Mesendoderm (in vitro differentiated cells): ENCODE measurements around the gene VPS4B.

Experiments used
- DNase-seq: peaks from one replicate; pipeline ENCODE4 v3.0.0; 2013
- H2AK5ac ChIP-seq: 2 replicates; pipeline ENCODE4 v1.6.1; 2013; ENCODE audit warnings: low read length, inconsistent platforms
- H2BK120ac ChIP-seq: 2 replicates; pipeline ENCODE4 v1.6.1; 2013; ENCODE audit warnings: low read depth, mild to moderate bottlenecking, low read length, moderate library complexity, mixed read lengths
- H2BK15ac ChIP-seq: replicated peaks from 2 replicates; pipeline ENCODE4 v1.6.1; 2013; ENCODE audit warnings: low read depth, mild to moderate bottlenecking, moderate library complexity
- H2BK5ac ChIP-seq: 2 replicates; pipeline ENCODE4 v1.6.1; 2013; ENCODE audit warnings: low read length, inconsistent platforms
- H3K18ac ChIP-seq: 2 replicates; pipeline ENCODE4 v1.6.1; 2013; ENCODE audit warnings: mild to moderate bottlenecking, low read length, mixed read lengths
- H3K23ac ChIP-seq: one replicate; pipeline ENCODE4 v1.6.1; 2013; ENCODE audit warnings: low read length
- H3K27ac ChIP-seq: 2 replicates; pipeline ENCODE4 v1.5.1; 2013; ENCODE audit warnings: low read depth, mild to moderate bottlenecking, inconsistent platforms, low read length, moderate library complexity
- H3K27me3 ChIP-seq: 2 replicates; pipeline ENCODE4 v1.6.1; 2013; ENCODE audit warnings: low read length, control low read depth, mild to moderate bottlenecking, inconsistent platforms; ENCODE audit not compliant: insufficient read depth, poor library complexity
- H3K36me3 ChIP-seq: 2 replicates; pipeline ENCODE4 v1.6.1; 2013; ENCODE audit warnings: low read length, inconsistent platforms; ENCODE audit not compliant: control insufficient read depth, insufficient read depth
- H3K4ac ChIP-seq: one replicate; pipeline ENCODE4 v1.6.1; 2013; ENCODE audit warnings: low read depth, mild to moderate bottlenecking, low read length, moderate library complexity
- H3K4me1 ChIP-seq: 2 replicates; pipeline ENCODE4 v1.6.1; 2013; ENCODE audit warnings: low read depth, low read length, inconsistent platforms; ENCODE audit not compliant: control insufficient read depth
- H3K4me2 ChIP-seq: 2 replicates; pipeline ENCODE4 v1.6.1; 2013; ENCODE audit warnings: low read length
- H3K4me3 ChIP-seq: 2 replicates; pipeline ENCODE4 v1.5.1; 2013; ENCODE audit warnings: mild to moderate bottlenecking, low read length
- H3K56ac ChIP-seq: one replicate; pipeline ENCODE4 v1.6.1; 2013; ENCODE audit warnings: low read length
- H3K79me1 ChIP-seq: 2 replicates; pipeline ENCODE4 v1.6.1; 2013; ENCODE audit warnings: low read length, inconsistent platforms
- H3K79me2 ChIP-seq: 2 replicates; pipeline ENCODE4 v1.6.1; 2013; ENCODE audit warnings: mild to moderate bottlenecking, low read length; ENCODE audit not compliant: control insufficient read depth, insufficient read depth
- H3K9ac ChIP-seq: 2 replicates; pipeline ENCODE4 v1.6.1; 2013; ENCODE audit warnings: low read length, inconsistent platforms
- H4K5ac ChIP-seq: one replicate; pipeline ENCODE4 v1.6.1; 2013; ENCODE audit warnings: low read length
- H4K8ac ChIP-seq: one replicate; pipeline ENCODE4 v1.6.1; 2013; ENCODE audit warnings: low read depth, mild to moderate bottlenecking, control low read depth, low read length, moderate library complexity
- WGBS: extraction: QIAGEN DNeasy Blood & Tissue Kit; methylation state at CpG from one replicate; pipeline ENCODE4 v1.1.7; 2013; ENCODE audit warnings: low lambda C conversion rate, missing lambda C conversion rate; ENCODE audit not compliant: insufficient coverage; ENCODE audit errors: extremely low coverage; 5-methylcytosine and 5-hydroxymethylcytosine counted together

The VPS4B gene

DNA sequence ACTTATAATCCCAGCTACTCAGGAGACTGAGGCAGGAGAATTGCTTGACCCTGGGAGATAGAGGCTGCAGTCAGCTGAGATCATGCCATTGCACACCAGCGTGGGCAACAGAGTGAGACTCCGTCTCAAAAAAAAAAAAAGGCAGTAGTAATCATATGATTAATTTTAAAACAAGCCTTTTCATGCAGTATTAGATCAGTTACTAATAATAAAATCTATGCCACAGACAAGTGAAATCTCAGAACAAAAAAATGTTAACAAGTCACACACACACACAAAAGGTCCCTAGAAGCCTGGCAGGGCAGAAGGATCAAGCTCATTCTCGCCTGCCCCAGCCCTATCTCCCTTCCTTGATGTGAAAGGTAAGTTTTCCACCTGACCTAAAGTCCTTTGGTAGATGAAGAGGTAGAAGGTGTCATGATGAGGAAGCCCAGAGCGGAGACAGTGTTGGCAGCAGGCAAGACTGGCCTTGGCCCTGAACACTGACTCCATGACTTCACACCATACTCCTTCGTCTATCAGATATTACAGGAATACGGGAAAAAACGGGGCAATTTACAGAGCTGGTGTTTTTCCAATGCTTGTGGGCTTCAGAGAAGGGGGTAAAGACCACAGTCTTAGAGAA, 65.9 kb downstream of the VPS4B start:
- no peak overlapping the region for H3K27ac ChIP-seq
- WGBS: no CpG with 5 or more reads among the region's 7 CpGs
- H2AK5ac ChIP-seq: no peak overlapping the region
- no peak overlapping the region for H3K18ac ChIP-seq
- no peaks in the 10 kb centered on the region for H3K4me1 ChIP-seq
- no peaks in the 10 kb centered on the region for H3K27me3 ChIP-seq
- no peak overlapping the region for H3K4me2 ChIP-seq
- no peak overlapping the region for H3K9ac ChIP-seq
- H3K79me2 ChIP-seq: no peaks in the 10 kb centered on the region
- H3K23ac ChIP-seq: no peak overlapping the region
- peaks cover 3% of the 10 kb centered on the region for H3K36me3 ChIP-seq
- H2BK120ac ChIP-seq: no peak overlapping the region
- no peak overlapping the region for H3K56ac ChIP-seq
- DNase-seq: no peak
- H4K8ac ChIP-seq: no peak overlapping the region
- no peak overlapping the region for H4K5ac ChIP-seq
- no peaks in the 10 kb centered on the region for H3K79me1 ChIP-seq
- H3K4me3 ChIP-seq: no peak overlapping the region
- no peak overlapping the region for H2BK5ac ChIP-seq
- H2BK15ac ChIP-seq: no peak overlapping the region
- H3K4ac ChIP-seq: no peak overlapping the region

DNA sequence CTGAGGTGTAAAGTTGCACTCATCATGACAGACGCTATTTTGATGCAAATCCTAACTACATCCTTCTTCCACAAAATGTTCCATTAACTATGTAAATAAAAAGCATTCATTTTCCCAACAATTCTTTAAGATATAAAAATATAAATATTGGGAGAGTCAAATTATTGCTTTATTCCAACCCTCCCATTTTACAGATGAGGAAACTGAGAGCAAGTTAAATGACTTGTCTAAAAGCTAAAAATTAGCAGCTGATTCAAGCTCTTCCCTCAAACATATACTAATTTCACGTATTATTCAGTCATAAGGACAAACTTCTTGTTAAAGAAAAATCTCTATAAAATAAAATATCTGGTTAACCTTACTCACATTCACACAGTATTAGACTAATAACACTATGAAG, 72.0 kb downstream of the VPS4B start:
- H3K4me2 ChIP-seq: no peak overlapping the region
- no peak overlapping the region for H3K23ac ChIP-seq
- H3K27me3 ChIP-seq: no peaks in the 10 kb centered on the region
- H2BK15ac ChIP-seq: no peak overlapping the region
- no peak overlapping the region for H2AK5ac ChIP-seq
- WGBS: no CpG with 5 or more reads among the region's 2 CpGs
- no peaks in the 10 kb centered on the region for H3K79me1 ChIP-seq
- no peak overlapping the region for H3K18ac ChIP-seq
- H4K5ac ChIP-seq: no peak overlapping the region
- H3K4me1 ChIP-seq: no peaks in the 10 kb centered on the region
- peaks cover 1% of the 10 kb centered on the region for H3K36me3 ChIP-seq
- no peak overlapping the region for H3K9ac ChIP-seq
- no peaks in the 10 kb centered on the region for H3K79me2 ChIP-seq
- no peak overlapping the region for H2BK120ac ChIP-seq
- no peak overlapping the region for H4K8ac ChIP-seq
- no peak overlapping the region for H3K56ac ChIP-seq
- no peak overlapping the region for H3K4ac ChIP-seq
- H2BK5ac ChIP-seq: no peak overlapping the region
- H3K27ac ChIP-seq: no peak overlapping the region
- H3K4me3 ChIP-seq: no peak overlapping the region
- DNase-seq: no peak

DNA sequence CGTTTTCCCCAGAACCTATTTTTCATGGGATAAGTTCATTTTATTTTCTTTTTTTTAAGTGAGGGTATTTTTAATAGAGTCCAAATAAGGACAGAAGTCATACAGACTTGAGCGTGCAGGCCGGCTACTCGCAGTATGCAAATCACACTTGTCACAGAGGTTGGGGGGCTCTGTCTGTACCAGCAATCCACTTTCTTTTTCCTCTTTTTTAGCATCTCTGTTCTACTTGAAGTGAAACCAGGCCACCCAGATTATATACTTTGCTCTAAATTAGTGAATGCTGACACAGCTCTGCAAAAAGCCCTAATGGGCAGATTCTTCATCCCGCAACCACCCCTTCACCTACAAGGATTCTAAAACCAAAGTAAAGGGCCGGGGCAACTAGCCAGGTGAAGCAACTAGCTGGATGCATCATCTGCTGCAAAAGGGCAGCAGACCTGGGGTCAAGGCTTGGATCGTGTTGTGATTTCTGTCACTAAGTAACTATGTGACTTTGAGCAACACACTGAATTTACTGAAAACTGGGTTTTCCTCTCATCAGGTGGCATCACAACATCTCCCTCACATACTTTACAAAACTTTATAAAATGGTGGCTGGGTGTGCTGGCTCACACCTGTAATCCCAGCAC, 73.7 kb downstream of the VPS4B start:
- no peak for DNase-seq
- Histone ChIP-seq H3K4me1 (no peaks in the 10 kb centered on the region), H3K4me2 (no peak overlapping the region), H2AK5ac (no peak overlapping the region), H3K36me3 (peaks cover 3% of the 10 kb centered on the region), H3K27ac (no peak overlapping the region), H2BK15ac (no peak overlapping the region), H4K8ac (no peak overlapping the region), H3K56ac (no peak overlapping the region), H2BK5ac (no peak overlapping the region), H2BK120ac (no peak overlapping the region), H3K79me1 (no peaks in the 10 kb centered on the region), H3K18ac (no peak overlapping the region), H3K79me2 (no peaks in the 10 kb centered on the region), H3K4ac (no peak overlapping the region), H3K9ac (no peak overlapping the region), H3K4me3 (no peak overlapping the region), H4K5ac (no peak overlapping the region), H3K27me3 (no peaks in the 10 kb centered on the region), H3K23ac (no peak overlapping the region)
- WGBS: no CpG with 5 or more reads among the region's 7 CpGs

DNA sequence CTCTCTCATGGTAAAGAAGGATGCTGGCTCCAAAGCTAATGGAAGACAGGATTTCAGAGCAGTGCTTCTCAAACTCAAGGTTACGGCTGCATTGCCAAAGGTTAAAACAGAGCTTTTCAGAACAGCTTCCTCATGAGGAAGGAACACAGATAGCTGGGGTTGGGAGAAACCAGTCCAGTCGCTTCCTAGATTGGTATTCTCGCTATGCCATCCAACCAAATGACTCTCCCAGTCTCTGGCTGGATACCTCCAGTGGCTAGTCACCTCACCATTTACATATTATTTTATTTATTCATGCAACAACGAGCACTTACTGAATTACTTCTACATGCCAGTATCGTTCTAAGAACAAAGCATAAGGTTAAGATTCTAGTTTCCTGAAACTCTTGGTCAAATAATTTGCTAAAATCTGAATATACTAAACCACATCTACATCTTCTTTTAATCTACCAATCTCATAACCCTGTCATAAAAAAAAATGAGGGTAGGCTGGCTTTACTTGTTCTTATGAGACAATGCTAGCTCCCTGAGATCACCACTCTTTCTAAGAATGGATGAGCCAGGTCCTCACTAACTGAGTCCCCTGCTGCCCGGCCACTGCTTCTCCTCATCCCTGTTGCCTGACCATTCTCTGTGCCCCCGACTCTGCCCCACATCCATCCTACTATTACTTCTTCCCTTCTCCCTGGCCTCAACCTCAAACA, 75.6 kb downstream of the VPS4B start:
- H3K4me2 ChIP-seq: no peak overlapping the region
- H3K56ac ChIP-seq: no peak overlapping the region
- no peak overlapping the region for H3K23ac ChIP-seq
- H2BK120ac ChIP-seq: no peak overlapping the region
- no peak overlapping the region for H3K4ac ChIP-seq
- no peak overlapping the region for H4K5ac ChIP-seq
- no peak overlapping the region for H3K27ac ChIP-seq
- no peak overlapping the region for H3K18ac ChIP-seq
- no peak overlapping the region for H2BK15ac ChIP-seq
- H3K9ac ChIP-seq: no peak overlapping the region
- DNase-seq: no peak
- no peaks in the 10 kb centered on the region for H3K27me3 ChIP-seq
- no peaks in the 10 kb centered on the region for H3K79me2 ChIP-seq
- peaks cover 2% of the 10 kb centered on the region for H3K36me3 ChIP-seq
- H3K4me1 ChIP-seq: no peaks in the 10 kb centered on the region
- no CpG with 5 or more reads among the region's 7 CpGs for WGBS
- H4K8ac ChIP-seq: no peak overlapping the region
- no peak overlapping the region for H3K4me3 ChIP-seq
- no peak overlapping the region for H2AK5ac ChIP-seq
- no peaks in the 10 kb centered on the region for H3K79me1 ChIP-seq
- no peak overlapping the region for H2BK5ac ChIP-seq

DNA sequence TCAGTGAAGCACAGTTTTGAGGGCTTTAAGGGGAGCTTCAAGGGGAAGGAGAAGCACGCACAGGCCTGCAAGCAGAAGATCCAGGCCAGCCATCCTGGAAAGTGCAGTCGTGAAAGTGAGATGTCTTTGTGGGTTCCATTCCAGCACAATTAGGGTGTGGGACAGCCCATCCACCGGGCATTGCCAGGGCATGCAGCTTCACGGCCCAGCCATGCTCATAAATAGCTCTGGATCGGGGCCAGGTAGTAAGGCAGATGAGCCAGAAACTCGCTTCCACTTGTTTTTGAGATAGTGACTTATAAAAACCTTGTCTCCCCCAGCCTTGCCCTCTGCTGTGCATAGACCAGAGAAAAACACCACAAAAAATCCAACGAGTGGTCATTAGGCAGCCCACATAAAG, 76.2 kb downstream of the VPS4B start:
- no peak overlapping the region for H3K56ac ChIP-seq
- H3K27me3 ChIP-seq: no peaks in the 10 kb centered on the region
- no CpG with 5 or more reads among the region's 7 CpGs for WGBS
- H4K8ac ChIP-seq: no peak overlapping the region
- no peak overlapping the region for H3K27ac ChIP-seq
- no peak overlapping the region for H2AK5ac ChIP-seq
- H3K36me3 ChIP-seq: peaks cover 2% of the 10 kb centered on the region
- DNase-seq: no peak
- H3K4ac ChIP-seq: no peak overlapping the region
- H3K4me3 ChIP-seq: no peak overlapping the region
- H3K4me2 ChIP-seq: no peak overlapping the region
- no peak overlapping the region for H2BK120ac ChIP-seq
- no peaks in the 10 kb centered on the region for H3K79me1 ChIP-seq
- no peaks in the 10 kb centered on the region for H3K79me2 ChIP-seq
- H3K4me1 ChIP-seq: no peaks in the 10 kb centered on the region
- H3K23ac ChIP-seq: no peak overlapping the region
- H3K18ac ChIP-seq: no peak overlapping the region
- no peak overlapping the region for H3K9ac ChIP-seq
- no peak overlapping the region for H2BK5ac ChIP-seq
- no peak overlapping the region for H4K5ac ChIP-seq
- H2BK15ac ChIP-seq: no peak overlapping the region
